Gastrocnemius medialis (tissue), 4 donors: ENCODE measurements around the gene SLC16A7. TPM values are rescaled to one million over a fixed set of nuclear protein-coding genes. Genes with fewer than 3 reads are reported as not detected.

ENCODE experiments used
- ATAC-seq, 2 donors: fragments of 150-250 bp; one replicate each; pipeline ENCODE4 v1.9.1; 2016
- DNase-seq, 2 donors: peaks; one replicate each; pipeline ENCODE4 v3.0.0-alpha.2; 2019
- H3K27ac ChIP-seq, 4 donors: fragments of 200-600 bp; sonication (generic); 1 replicate in 1 of 4; 2 replicates in 3 of 4; pipeline ENCODE4 v1.5.1; 2016 to 2018; ENCODE audit warnings: mild to moderate bottlenecking in 2 of 4, moderate library complexity in 1 of 4
- H3K27me3 ChIP-seq, 3 donors: fragments of 200-600 bp; sonication (generic) in 2 of 3; 1 replicate in 1 of 3; 2 replicates in 2 of 3; pipeline versions ENCODE4 v1.5.1 to v1.6.0; 2016 to 2019; ENCODE audit warnings: mild to moderate bottlenecking in 1 of 3, moderate library complexity in 1 of 3
- H3K36me3 ChIP-seq, 2 donors: fragments of 200-600 bp; sonication (generic) in 1 of 2; one replicate each; pipeline ENCODE4 v1.5.1; 2017 to 2018
- H3K4me1 ChIP-seq, 2 donors: fragments of 200-600 bp; sonication (generic) in 1 of 2; one replicate each; pipeline ENCODE4 v1.5.1; 2016 to 2017; ENCODE audit warnings: mild to moderate bottlenecking in 2 of 2
- H3K4me3 ChIP-seq, 4 donors: fragments of 200-600 bp; sonication (generic) in 3 of 4; 1 replicate in 1 of 4; 2 replicates in 3 of 4; pipeline ENCODE4 v1.5.1; 2016 to 2019; ENCODE audit warnings: mild to moderate bottlenecking in 2 of 4
- H3K9me3 ChIP-seq, 3 donors: fragments of 200-600 bp; sonication (generic) in 2 of 3; 1 replicate in 1 of 3; 2 replicates in 2 of 3; pipeline ENCODE4 v1.5.1; 2016 to 2019
- POLR2A ChIP-seq, 2 donors: fragments of 450-650 bp; IDR thresholded peaks; one replicate each; pipeline ENCODE4 v1.6.1; 2017; ENCODE audit warnings: antibody characterized with exemption in 2 of 2, mild to moderate bottlenecking in 2 of 2, moderate library complexity in 2 of 2
- in situ Hi-C, 4 donors: fragments of 200-750 bp; cut with MboI; loops; one replicate each; pipeline versions ENCODE4 v1.15.0 to v1.8.0; 2017; ENCODE audit warnings: low sequenced_read_pairs in 4 of 4
- intact Hi-C: fragments of 100-400 bp; cut with DNase I; formaldehyde crosslinking; loops from one replicate; pipeline ENCODE4 v1.15.1; 2023; ENCODE audit warnings: low total_unique reads
- total RNA-seq, 4 donors: library from RNA; depleted of rRNA; stranded (reverse); fragments of >200 nt; gene quantifications; one replicate each; pipeline versions ENCODE4 v1.1.0 to v1.2.3, GENCODE V29; 2016
- TF ChIP-seq, protein P1 (sequence below), 5 experiments: fragments of 450-650 bp in 3 of 5; fragments of 200-600 bp in 2 of 5; sonication (generic) in 2 of 5; IDR thresholded peaks in 4 of 5; conservative IDR thresholded peaks in 1 of 5; 1 replicate in 4 of 5; 2 replicates in 1 of 5; pipeline ENCODE4 v1.5.1; 2016 to 2019; ENCODE audit warnings: antibody characterized with exemption in 5 of 5, mild to moderate bottlenecking in 3 of 5, moderate library complexity in 3 of 5

The SLC16A7 gene
- total RNA-seq, 4 donors from 2014 or later = 3.8 to 10.3 (median 6.7) TPM

DNA sequence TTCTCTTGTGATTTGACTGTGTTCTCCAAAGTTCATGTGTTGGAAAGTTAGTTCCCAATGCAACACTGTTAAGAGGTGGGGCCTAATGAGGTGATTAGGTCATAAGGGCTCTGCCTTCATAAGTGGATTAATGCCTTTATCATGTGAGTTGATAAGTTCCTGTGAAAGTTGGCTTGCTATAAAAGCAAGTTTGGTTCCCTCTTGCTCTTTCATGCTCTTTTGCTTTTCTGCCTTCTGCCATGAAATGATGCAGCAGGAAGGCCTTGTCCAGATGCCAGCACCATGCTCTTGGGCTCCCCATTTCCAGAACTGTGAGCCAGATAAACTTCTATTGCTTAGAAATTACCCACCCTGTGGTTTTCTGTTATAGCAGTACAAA lies 41.9 kb downstream of the SLC16A7 start:
- DNase-seq = no peak
- H3K4me1 ChIP-seq = no peaks in the 10 kb centered on the region
- TF ChIP-seq, protein P1, sequence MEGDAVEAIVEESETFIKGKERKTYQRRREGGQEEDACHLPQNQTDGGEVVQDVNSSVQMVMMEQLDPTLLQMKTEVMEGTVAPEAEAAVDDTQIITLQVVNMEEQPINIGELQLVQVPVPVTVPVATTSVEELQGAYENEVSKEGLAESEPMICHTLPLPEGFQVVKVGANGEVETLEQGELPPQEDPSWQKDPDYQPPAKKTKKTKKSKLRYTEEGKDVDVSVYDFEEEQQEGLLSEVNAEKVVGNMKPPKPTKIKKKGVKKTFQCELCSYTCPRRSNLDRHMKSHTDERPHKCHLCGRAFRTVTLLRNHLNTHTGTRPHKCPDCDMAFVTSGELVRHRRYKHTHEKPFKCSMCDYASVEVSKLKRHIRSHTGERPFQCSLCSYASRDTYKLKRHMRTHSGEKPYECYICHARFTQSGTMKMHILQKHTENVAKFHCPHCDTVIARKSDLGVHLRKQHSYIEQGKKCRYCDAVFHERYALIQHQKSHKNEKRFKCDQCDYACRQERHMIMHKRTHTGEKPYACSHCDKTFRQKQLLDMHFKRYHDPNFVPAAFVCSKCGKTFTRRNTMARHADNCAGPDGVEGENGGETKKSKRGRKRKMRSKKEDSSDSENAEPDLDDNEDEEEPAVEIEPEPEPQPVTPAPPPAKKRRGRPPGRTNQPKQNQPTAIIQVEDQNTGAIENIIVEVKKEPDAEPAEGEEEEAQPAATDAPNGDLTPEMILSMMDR (IDR thresholded peaks at IDR 0.05 in 4 of 5, conservative IDR thresholded peaks at IDR 0.05 in 1 of 5) = no peak
- no peak for TF ChIP-seq POLR2A (IDR thresholded peaks at IDR 0.05)
- no peaks in the 10 kb centered on the region for H3K9me3 ChIP-seq
- H3K36me3 ChIP-seq = no peaks in the 10 kb centered on the region
- H3K27me3 ChIP-seq = no peaks in the 10 kb centered on the region
- H3K4me3 ChIP-seq = no peak overlapping the region
- in situ Hi-C loops = no loop called here
- no peak overlapping the region for H3K27ac ChIP-seq
- no peak for ATAC-seq
- intact Hi-C loops = no loop called here

- no peaks in the 10 kb centered on the region for H3K4me1 ChIP-seq
- no peak overlapping the region for H3K4me3 ChIP-seq
- intact Hi-C loops = no loop called here
- in situ Hi-C loops = no loop called here
- no peaks in the 10 kb centered on the region for H3K27me3 ChIP-seq
- ATAC-seq (no peak), DNase-seq (no peak)
- no peaks in the 10 kb centered on the region for H3K9me3 ChIP-seq
- no peaks in the 10 kb centered on the region for H3K36me3 ChIP-seq
- no peak overlapping the region for H3K27ac ChIP-seq
- no peak for TF ChIP-seq POLR2A (IDR thresholded peaks at IDR 0.05)
- TF ChIP-seq, protein P1 (IDR thresholded peaks at IDR 0.05 in 4 of 5, conservative IDR thresholded peaks at IDR 0.05 in 1 of 5) = no peak
Observed at GRCh38 chr12:59643550-59643949, 47.7 kb downstream of the SLC16A7 start.

DNA sequence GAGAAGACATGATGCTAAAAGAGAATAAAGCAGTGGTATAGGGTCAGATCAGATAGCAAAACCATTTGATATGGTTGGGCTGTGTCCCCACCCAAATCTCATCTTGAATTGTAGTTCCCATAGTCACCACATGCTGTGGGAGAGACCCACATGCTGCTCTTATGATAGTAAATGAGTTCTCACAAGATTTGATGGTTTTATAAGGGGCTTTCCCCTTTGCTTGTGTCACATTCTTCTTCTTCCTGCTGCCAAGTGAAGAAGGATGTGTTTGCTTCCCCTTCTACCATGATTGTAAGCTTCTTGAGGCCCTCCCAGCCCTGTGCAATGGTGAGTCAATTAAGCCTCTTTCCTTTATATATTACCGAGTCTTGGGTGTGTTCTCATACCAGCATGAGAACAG lies 49.4 kb downstream of the SLC16A7 start:
- no peaks in the 10 kb centered on the region for H3K27me3 ChIP-seq
- no peaks in the 10 kb centered on the region for H3K36me3 ChIP-seq
- ATAC-seq (no peak), DNase-seq (no peak)
- H3K27ac ChIP-seq = no peak overlapping the region
- TF ChIP-seq, protein P1 (IDR thresholded peaks at IDR 0.05 in 4 of 5, conservative IDR thresholded peaks at IDR 0.05 in 1 of 5) = no peak
- no peak for TF ChIP-seq POLR2A (IDR thresholded peaks at IDR 0.05)
- in situ Hi-C loops (no loop called here), intact Hi-C loops (no loop called here)
- H3K9me3 ChIP-seq = no peaks in the 10 kb centered on the region
- no peak overlapping the region for H3K4me3 ChIP-seq
- no peaks in the 10 kb centered on the region for H3K4me1 ChIP-seq

GRCh38 chr12:59646636-59647035 lies 50.8 kb downstream of the SLC16A7 start:
- intact Hi-C loops = no loop called here
- Histone ChIP-seq H3K4me1 (peaks cover 0 to 7% of the 10 kb centered on the region in 2 donors), H3K36me3 (no peaks in the 10 kb centered on the region), H3K27me3 (no peaks in the 10 kb centered on the region), H3K27ac (no peak overlapping the region), H3K9me3 (no peaks in the 10 kb centered on the region), H3K4me3 (no peak overlapping the region)
- DNase-seq = no peak
- in situ Hi-C loops = no loop called here
- ATAC-seq = no peak
- no peak for TF ChIP-seq POLR2A (IDR thresholded peaks at IDR 0.05)
- TF ChIP-seq, protein P1 (IDR thresholded peaks at IDR 0.05 in 4 of 5, conservative IDR thresholded peaks at IDR 0.05 in 1 of 5) = no peak

GRCh38 chr12:59649203-59649602 lies 53.4 kb downstream of the SLC16A7 start:
- peaks cover 0 to 7% of the 10 kb centered on the region in 2 donors for H3K4me1 ChIP-seq
- H3K27me3 ChIP-seq = no peaks in the 10 kb centered on the region
- ATAC-seq (no peak), DNase-seq (no peak)
- no peak overlapping the region for H3K4me3 ChIP-seq
- TF ChIP-seq, protein P1 (IDR thresholded peaks at IDR 0.05 in 4 of 5, conservative IDR thresholded peaks at IDR 0.05 in 1 of 5) = no peak
- TF ChIP-seq POLR2A (IDR thresholded peaks at IDR 0.05) = no peak
- H3K36me3 ChIP-seq = no peaks in the 10 kb centered on the region
- intact Hi-C loops = no loop called here
- in situ Hi-C loops = no loop called here
- no peaks in the 10 kb centered on the region for H3K9me3 ChIP-seq
- H3K27ac ChIP-seq = no peak overlapping the region
